WTC11 (cell line): ENCODE measurements around the gene SPINT1.

Source experiments
- SP1 ChIP-seq: sonication (generic); formaldehyde crosslinking; conservative IDR thresholded peaks from 2 replicates; pipeline ENCODE4 v1.8.1; 2022; ENCODE audit warnings: missing genetic modification reagents
- ZBTB21 ChIP-seq: sonication (generic); formaldehyde crosslinking; IDR thresholded peaks from 2 replicates; pipeline ENCODE4 v1.8.1; 2023; ENCODE audit warnings: mild to moderate bottlenecking, missing genetic modification reagents, borderline replicate concordance

- TF ChIP-seq SP1 (CRISPR knock-in tag) (no peak), ZBTB21 (CRISPR knock-in tag) (no peak)
Observed at GRCh38 chr15:40821195-40821594, 22.7 kb upstream of the SPINT1 start.
